Breast epithelium (tissue), 4 donors: ENCODE measurements around the gene SLC34A3. TPM values are rescaled to one million over a fixed set of nuclear protein-coding genes. Genes with fewer than 3 reads are reported as not detected.

Experiments used
- DNase-seq, 2 donors: peaks; one replicate each; pipeline ENCODE4 v3.0.0-alpha.2; 2019; ENCODE audit warnings: low spot score in 2 of 2
- H3K27ac ChIP-seq, 2 donors: fragments of 200-600 bp; sonication (generic) in 1 of 2; one replicate each; pipeline ENCODE4 v1.5.1; 2016 to 2019; ENCODE audit warnings: mild to moderate bottlenecking in 1 of 2
- H3K27me3 ChIP-seq, 2 donors: fragments of 200-600 bp; sonication (generic) in 1 of 2; one replicate each; pipeline versions ENCODE4 v1.5.1 to v1.6.0; 2017 to 2019; ENCODE audit warnings: control low read depth in 1 of 2, mild to moderate bottlenecking in 1 of 2
- H3K36me3 ChIP-seq: fragments of 200-600 bp; one replicate; pipeline ENCODE4 v1.5.1; 2019
- H3K4me1 ChIP-seq, 2 donors: fragments of 200-600 bp; sonication (generic); one replicate each; pipeline ENCODE4 v1.5.1; 2016 to 2019; ENCODE audit warnings: control low read depth in 1 of 2
- H3K4me3 ChIP-seq, 3 donors: fragments of 200-600 bp; sonication (generic); 1 replicate in 2 of 3; 2 replicates in 1 of 3; pipeline ENCODE4 v1.5.1; 2016 to 2019; ENCODE audit warnings: mild to moderate bottlenecking in 3 of 3, moderate library complexity in 2 of 3
- H3K9me3 ChIP-seq, 2 donors: fragments of 200-600 bp; sonication (generic) in 1 of 2; one replicate each; pipeline ENCODE4 v1.5.1; 2016 to 2019; ENCODE audit warnings: control low read depth in 1 of 2
- CTCF ChIP-seq, 3 donors: fragments of 450-650 bp; IDR thresholded peaks; one replicate each; pipeline ENCODE4 v1.5.1; 2016 to 2017; ENCODE audit warnings: antibody characterized with exemption in 3 of 3, mild to moderate bottlenecking in 3 of 3, moderate library complexity in 3 of 3
- POLR2A ChIP-seq: fragments of 450-650 bp; IDR thresholded peaks from one replicate; pipeline ENCODE4 v1.6.1; 2016; ENCODE audit warnings: antibody characterized with exemption, mild to moderate bottlenecking, moderate library complexity
- POLR2AphosphoS5 ChIP-seq, 3 donors: sonication (generic); formaldehyde crosslinking; IDR thresholded peaks; one replicate each; pipeline ENCODE4 v1.6.1; 2017; ENCODE audit warnings: antibody characterized with exemption in 3 of 3
- intact Hi-C: fragments of 100-400 bp; cut with DNase I; formaldehyde crosslinking; loops from one replicate; pipeline ENCODE4 v1.15.1; 2023; ENCODE audit warnings: low total_unique reads
- total RNA-seq, 3 donors: library from RNA; depleted of rRNA; stranded (reverse); fragments of >200 nt; gene quantifications; one replicate each; pipeline ENCODE4 v1.1.0, GENCODE V29; 2016

Gene SLC34A3
- total RNA-seq, 3 donors from 2014 or later = not detected

GRCh38 chr9:137227853-137228505 is 2.7 kb upstream of the SLC34A3 start:
- Histone ChIP-seq H3K4me1 (peaks cover 7% of the 10 kb centered on the region in 2 donors), H3K36me3 (no peaks in the 10 kb centered on the region), H3K9me3 (no peaks in the 10 kb centered on the region), H3K4me3 (no peak overlapping the region), H3K27ac (no peak overlapping the region), H3K27me3 (peaks cover 9 to 50% of the 10 kb centered on the region in 2 donors)
- no peak for DNase-seq
- intact Hi-C loops = loop anchor here (5.0 kb wide), 1 partner anchor 96 kb away; no protein-coding TSS in a partner anchor
- TF ChIP-seq CTCF (IDR thresholded peaks at IDR 0.05) = no peak
- TF ChIP-seq POLR2AphosphoS5 (IDR thresholded peaks at IDR 0.05) = no peak
- no peak for TF ChIP-seq POLR2A

GRCh38 chr9:137228506-137228967 is 2.2 kb upstream of the SLC34A3 start:
- TF ChIP-seq POLR2AphosphoS5 (IDR thresholded peaks at IDR 0.05) (no peak), POLR2A (no peak), CTCF (IDR thresholded peaks at IDR 0.05) (no peak)
- no peaks in the 10 kb centered on the region for H3K36me3 ChIP-seq
- no peak overlapping the region for H3K4me3 ChIP-seq
- no peak for DNase-seq
- intact Hi-C loops = loop anchor here (5.0 kb wide), 1 partner anchor 96 kb away; no protein-coding TSS in a partner anchor
- peaks cover 9 to 56% of the 10 kb centered on the region in 2 donors for H3K27me3 ChIP-seq
- no peak overlapping the region for H3K27ac ChIP-seq
- peaks cover 7% of the 10 kb centered on the region in 2 donors for H3K4me1 ChIP-seq
- H3K9me3 ChIP-seq = no peaks in the 10 kb centered on the region

GRCh38 chr9:137228968-137229896 is 1.5 kb upstream of the SLC34A3 start:
- intact Hi-C loops = loop anchor here (5.0 kb wide), 1 partner anchor 97 kb away; no protein-coding TSS in a partner anchor
- no peak for TF ChIP-seq POLR2AphosphoS5 (IDR thresholded peaks at IDR 0.05)
- H3K9me3 ChIP-seq = no peaks in the 10 kb centered on the region
- H3K36me3 ChIP-seq = no peaks in the 10 kb centered on the region
- H3K4me1 ChIP-seq = peaks cover under 1 to 7% of the 10 kb centered on the region in 2 donors
- H3K4me3 ChIP-seq = no peak overlapping the region
- no peak for DNase-seq
- H3K27me3 ChIP-seq = peaks cover 16 to 63% of the 10 kb centered on the region in 2 donors
- H3K27ac ChIP-seq = no peak overlapping the region

GRCh38 chr9:137229903-137230704 is 597 bp upstream of the SLC34A3 start:
- Histone ChIP-seq H3K4me3 (no peak overlapping the region), H3K9me3 (no peaks in the 10 kb centered on the region), H3K27ac (no peak overlapping the region), H3K4me1 (peaks cover 0 to 7% of the 10 kb centered on the region in 2 donors), H3K36me3 (no peaks in the 10 kb centered on the region), H3K27me3 (peaks cover 24 to 71% of the 10 kb centered on the region in 2 donors)
- intact Hi-C loops = loop anchor here (5.0 to 10.0 kb wide), 2 partner anchors 98 to 115 kb away; partner anchors contain the start of gene DPP7
- DNase-seq = no peak
- TF ChIP-seq CTCF (IDR thresholded peaks at IDR 0.05) (no peak), POLR2AphosphoS5 (IDR thresholded peaks at IDR 0.05) (no peak), POLR2A (no peak)
